ENCODE measurements around the gene NOM1. TPM values are rescaled to one million over a fixed set of nuclear protein-coding genes. Genes with fewer than 3 reads are reported as not detected.

Gene NOM1, protein sequence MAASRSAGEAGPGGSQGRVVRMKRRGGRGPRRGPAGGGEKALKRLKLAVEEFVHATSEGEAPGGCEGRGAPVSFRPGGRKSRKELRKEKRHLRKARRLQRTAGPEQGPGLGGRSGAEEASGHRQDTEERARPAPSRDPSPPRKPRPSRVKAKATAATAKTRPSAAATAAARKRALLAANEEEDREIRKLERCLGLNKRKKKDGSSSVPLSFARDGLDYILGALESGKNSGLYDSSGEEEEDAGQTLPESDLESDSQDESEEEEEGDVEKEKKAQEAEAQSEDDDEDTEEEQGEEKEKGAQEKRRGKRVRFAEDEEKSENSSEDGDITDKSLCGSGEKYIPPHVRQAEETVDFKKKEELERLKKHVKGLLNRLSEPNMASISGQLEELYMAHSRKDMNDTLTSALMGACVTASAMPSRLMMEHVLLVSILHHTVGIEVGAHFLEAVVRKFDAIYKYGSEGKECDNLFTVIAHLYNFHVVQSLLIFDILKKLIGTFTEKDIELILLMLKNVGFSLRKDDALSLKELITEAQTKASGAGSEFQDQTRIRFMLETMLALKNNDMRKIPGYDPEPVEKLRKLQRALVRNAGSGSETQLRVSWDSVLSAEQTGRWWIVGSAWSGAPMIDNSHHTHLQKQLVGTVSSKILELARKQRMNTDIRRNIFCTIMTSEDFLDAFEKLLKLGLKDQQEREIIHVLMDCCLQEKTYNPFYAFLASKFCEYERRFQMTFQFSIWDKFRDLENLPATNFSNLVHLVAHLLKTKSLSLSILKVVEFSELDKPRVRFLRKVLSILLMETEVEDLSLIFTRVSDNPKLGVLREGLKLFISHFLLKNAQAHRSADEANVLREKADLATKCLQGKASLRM
- total RNA-seq = 19.8 and 28.6 TPM in 2 replicates

DNA sequence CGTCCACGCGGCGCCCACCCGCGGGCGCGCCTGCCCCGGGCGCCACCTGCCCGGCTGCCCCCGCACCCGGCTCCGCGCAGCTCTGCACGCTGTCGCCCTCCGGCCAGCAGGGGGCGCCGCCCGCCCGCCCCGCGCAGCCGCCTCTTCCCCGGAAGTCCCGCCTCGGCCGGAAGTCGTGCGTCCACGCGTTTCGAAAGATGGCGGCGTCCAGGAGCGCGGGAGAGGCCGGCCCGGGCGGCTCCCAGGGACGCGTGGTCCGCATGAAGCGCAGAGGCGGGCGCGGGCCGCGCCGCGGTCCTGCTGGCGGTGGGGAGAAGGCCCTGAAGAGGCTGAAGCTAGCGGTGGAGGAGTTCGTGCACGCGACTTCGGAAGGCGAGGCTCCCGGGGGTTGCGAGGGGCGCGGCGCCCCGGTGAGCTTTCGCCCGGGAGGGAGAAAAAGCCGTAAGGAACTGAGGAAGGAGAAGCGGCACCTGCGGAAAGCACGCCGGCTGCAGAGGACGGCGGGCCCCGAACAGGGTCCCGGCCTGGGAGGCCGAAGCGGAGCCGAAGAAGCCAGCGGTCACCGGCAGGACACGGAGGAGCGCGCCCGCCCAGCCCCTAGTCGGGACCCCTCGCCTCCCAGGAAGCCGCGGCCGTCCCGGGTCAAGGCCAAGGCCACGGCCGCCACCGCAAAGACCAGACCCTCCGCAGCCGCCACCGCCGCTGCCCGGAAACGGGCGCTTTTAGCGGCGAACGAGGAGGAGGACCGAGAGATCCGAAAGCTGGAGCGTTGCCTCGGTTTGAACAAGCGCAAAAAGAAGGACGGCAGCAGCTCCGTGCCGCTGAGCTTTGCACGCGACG lies at the start of gene NOM1:
TSS of gene NOM1 (plus strand) at position 172 of the 840 bp plus-strand sequence. CDS start at position 198, 26 bp downstream.

DNA sequence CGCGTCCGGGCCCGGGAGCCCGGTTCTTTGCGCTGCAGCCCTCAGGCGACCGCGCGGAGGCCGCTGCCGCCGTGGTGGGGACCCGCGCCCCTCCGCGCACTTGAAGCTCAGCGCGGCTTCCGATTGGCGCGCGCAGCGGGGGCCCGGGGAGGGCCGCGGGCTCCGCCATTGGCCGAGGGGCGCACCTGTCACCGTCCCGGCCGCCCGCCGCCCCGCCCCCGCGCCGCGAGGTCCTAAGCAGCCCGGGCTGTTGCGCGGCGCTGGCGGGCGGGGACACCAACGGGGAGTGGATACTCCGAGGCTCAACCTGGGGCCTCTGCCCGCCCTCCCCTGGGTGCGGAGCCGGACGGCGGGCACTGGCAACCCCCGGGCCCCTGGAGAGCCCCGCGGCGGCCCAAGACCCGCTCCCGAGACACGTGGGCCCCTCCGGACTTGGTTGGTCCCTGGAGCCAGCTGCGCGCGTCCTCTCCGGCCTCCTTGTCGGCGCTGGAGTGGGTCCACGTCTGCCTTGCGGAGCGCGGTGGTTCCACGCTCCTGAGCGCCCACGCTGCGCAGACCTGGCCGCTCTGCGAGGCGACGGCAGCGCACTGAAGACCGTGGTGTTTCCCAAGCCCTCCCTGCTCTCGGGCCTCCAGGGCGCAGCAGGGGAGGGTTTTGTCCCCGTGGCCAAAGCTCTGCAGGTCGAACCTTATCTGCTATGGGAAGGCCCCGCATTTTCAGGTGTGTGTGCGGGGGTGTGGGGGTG lies 61.2 kb downstream of the NOM1 start, which contains the start of gene MNX1:
TSS of gene MNX1 (minus strand) at position 76 of the 745 bp plus-strand sequence. CDS start 313 bp downstream, outside the sequence.

Other genes starting within 250 kb of the NOM1 start
- 87.6 and 92.3 TPM in 2 replicates for gene LMBR1, start 56.5 kb upstream of the NOM1 start, total RNA-seq
- gene MNX1, start 61.0 kb downstream of the NOM1 start, total RNA-seq = not detected in 2 replicates
- gene UBE3C, start 189.2 kb downstream of the NOM1 start, total RNA-seq = 106 and 152 TPM in 2 replicates

All from nasal cavity respiratory epithelium epithelial cell of viscerocranial mucosa (primary cell).